Neural progenitor cell (in vitro differentiated cells): ENCODE measurements around the gene RPL10.

Experiments used
- EZH2 ChIP-seq: fragments of 200-600 bp; sonication (generic); IDR thresholded peaks from 2 replicates; pipeline ENCODE4 v1.6.1; 2017; ENCODE audit warnings: antibody characterized with exemption, mild to moderate bottlenecking, moderate library complexity
- EZH2phosphoT487 ChIP-seq: fragments of 200-600 bp; sonication (generic); IDR thresholded peaks from 2 replicates; pipeline ENCODE4 v1.6.1; 2017; ENCODE audit warnings: antibody characterized with exemption
- TF ChIP-seq, protein P1 (sequence below): fragments of 200-600 bp; sonication (generic); IDR thresholded peaks from 2 replicates; pipeline ENCODE4 v1.5.1; 2017; ENCODE audit warnings: antibody characterized with exemption, mild to moderate bottlenecking

DNA sequence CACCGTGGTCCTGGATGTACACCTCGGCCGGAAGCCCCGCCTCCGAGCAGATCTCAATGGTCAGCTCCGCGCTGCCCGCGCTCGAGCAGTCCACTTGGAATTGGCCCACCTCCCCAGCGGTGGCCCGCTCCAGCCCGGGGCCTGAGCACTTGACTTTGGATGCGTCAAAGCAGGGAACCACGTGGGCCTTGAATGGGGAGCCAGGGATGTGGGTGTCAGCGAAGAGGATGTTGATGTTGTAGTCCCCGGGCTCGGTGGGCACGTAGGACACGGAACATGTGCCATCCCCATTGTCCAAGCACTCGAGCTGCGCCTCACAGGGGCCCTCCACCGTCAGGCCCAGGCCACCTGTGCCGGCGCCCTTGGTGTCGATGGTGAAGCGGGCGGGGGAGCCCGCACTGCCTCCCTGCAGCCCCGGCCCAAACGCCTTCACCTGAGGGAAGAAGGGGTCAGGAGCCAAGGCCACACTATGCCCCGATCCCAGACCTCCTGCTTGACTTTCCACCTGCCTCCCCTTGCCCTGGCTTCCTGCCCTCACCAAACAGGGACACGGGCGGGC, 37.9 kb upstream of the RPL10 start:
- TF ChIP-seq, protein P1, sequence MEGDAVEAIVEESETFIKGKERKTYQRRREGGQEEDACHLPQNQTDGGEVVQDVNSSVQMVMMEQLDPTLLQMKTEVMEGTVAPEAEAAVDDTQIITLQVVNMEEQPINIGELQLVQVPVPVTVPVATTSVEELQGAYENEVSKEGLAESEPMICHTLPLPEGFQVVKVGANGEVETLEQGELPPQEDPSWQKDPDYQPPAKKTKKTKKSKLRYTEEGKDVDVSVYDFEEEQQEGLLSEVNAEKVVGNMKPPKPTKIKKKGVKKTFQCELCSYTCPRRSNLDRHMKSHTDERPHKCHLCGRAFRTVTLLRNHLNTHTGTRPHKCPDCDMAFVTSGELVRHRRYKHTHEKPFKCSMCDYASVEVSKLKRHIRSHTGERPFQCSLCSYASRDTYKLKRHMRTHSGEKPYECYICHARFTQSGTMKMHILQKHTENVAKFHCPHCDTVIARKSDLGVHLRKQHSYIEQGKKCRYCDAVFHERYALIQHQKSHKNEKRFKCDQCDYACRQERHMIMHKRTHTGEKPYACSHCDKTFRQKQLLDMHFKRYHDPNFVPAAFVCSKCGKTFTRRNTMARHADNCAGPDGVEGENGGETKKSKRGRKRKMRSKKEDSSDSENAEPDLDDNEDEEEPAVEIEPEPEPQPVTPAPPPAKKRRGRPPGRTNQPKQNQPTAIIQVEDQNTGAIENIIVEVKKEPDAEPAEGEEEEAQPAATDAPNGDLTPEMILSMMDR = no peak
- TF ChIP-seq EZH2 (no peak), EZH2phosphoT487 (no peak)
